NCI-H345 treated with DMSO at 0.1 percent for 48 hours (cell line): ENCODE measurements around the gene AK4.
"Not testable (repeated sequence)": the region's sequence is repeated elsewhere in the genome, so short reads cannot be mapped to it uniquely, and the experiment has no call there.

Source experiments
- DNase-seq: peaks from one replicate; lab custom pipeline; 2025; ENCODE audit not compliant: unreplicated experiment; lab: John Stamatoyannopoulos, UW

AK4 gene

GRCh38 chr1:65148178-65148547 lies at the start of gene AK4:
Gene AK4, plus strand, starts transcription at chr1:65148203. Its CDS starts 205 bp downstream, at chr1:65148408.
- DNase-seq: not testable (repeated sequence)

GRCh38 chr1:65103807-65104206 lies 44.2 kb upstream of the AK4 start:
- no peak for DNase-seq

GRCh38 chr1:65104854-65105534 lies 43.0 kb upstream of the AK4 start:
- no peak for DNase-seq

- no peak for DNase-seq
These were observed 42.4 kb upstream of the AK4 start for GRCh38 chr1:65105596-65105995.

GRCh38 chr1:65108025-65108642 lies 39.9 kb upstream of the AK4 start:
- DNase-seq: peak; percentile 74

- peak; percentile 33 for DNase-seq
These were observed 38.5 kb upstream of the AK4 start for GRCh38 chr1:65109487-65109886.

GRCh38 chr1:65112811-65113210 lies 35.2 kb upstream of the AK4 start:
- DNase-seq: no peak

GRCh38 chr1:65113298-65113697 lies 34.7 kb upstream of the AK4 start:
- no peak for DNase-seq

GRCh38 chr1:65114322-65114721 lies 33.7 kb upstream of the AK4 start:
- DNase-seq: no peak

GRCh38 chr1:65119951-65120350 lies 28.1 kb upstream of the AK4 start:
- no peak for DNase-seq

- not testable (repeated sequence) for DNase-seq
These were observed 18.9 kb upstream of the AK4 start for GRCh38 chr1:65129104-65129503.

- no peak for DNase-seq
These were observed 9.5 kb upstream of the AK4 start for GRCh38 chr1:65138524-65138923.

- DNase-seq: not testable (repeated sequence)
These were observed 8.2 kb upstream of the AK4 start for GRCh38 chr1:65139793-65140192.

GRCh38 chr1:65141394-65141793 lies 6.6 kb upstream of the AK4 start:
- no peak for DNase-seq

GRCh38 chr1:65141918-65142317 lies 6.1 kb upstream of the AK4 start:
- DNase-seq: no peak

GRCh38 chr1:65143112-65143658 lies 4.8 kb upstream of the AK4 start:
- DNase-seq: not testable (repeated sequence)

- DNase-seq: no peak
These were observed 1.0 kb upstream of the AK4 start for GRCh38 chr1:65146908-65147423.

GRCh38 chr1:65147424-65148177 lies 402 bp upstream of the AK4 start:
- DNase-seq: no peak

- no peak for DNase-seq
These were observed 746 bp downstream of the AK4 start for GRCh38 chr1:65148548-65149350.

- DNase-seq: no peak
These were observed 1.5 kb downstream of the AK4 start for GRCh38 chr1:65149351-65150107.
